ENCODE measurements around the gene PRDX2. TPM values are rescaled to one million over a fixed set of nuclear protein-coding genes. Genes with fewer than 3 reads are reported as not detected.
A peak's percentile ranks its signal among the peaks of the same experiment; 100 is the strongest.

Gene PRDX2
- total and polyA plus RNA-seq, 3 experiments from 2014 or later: 183 to 257 (median 184) TPM

GRCh38 chr19:12793290-12794195, 8.1 kb downstream of the PRDX2 start:
- DNase-seq: peak; percentile 91 to 98 (median 95)
- Mint-ChIP-seq H3K27ac (peak overlapping the region; percentile 91 to 100 (median 99)), H3K4me3 (peak overlapping the region; percentile 90 to 100 (median 96)), H3K4me1 (peaks cover 36 to 44% (median 41%) of the 10 kb centered on the region in 3 donors), H3K9me3 (peaks cover 0 to 4% (median 2%) of the 10 kb centered on the region in 5 donors), H3K36me3 (peaks cover 0 to 25% (median 4%) of the 10 kb centered on the region in 3 donors), H3K27me3 (peaks cover 0 to 31% of the 10 kb centered on the region in 2 donors)
- Histone ChIP-seq H3K27ac (ENCODE audit: low read depth, low read length) (peak overlapping the region; percentile 99), H3K27me3 (ENCODE audit: insufficient read depth, low read length, poor library complexity, severe bottlenecking) (no peaks in the 10 kb centered on the region), H3K36me3 (ENCODE audit: insufficient read depth, low read length) (peaks cover 4% of the 10 kb centered on the region), H3K4me3 (ENCODE audit: low read length) (peak overlapping the region; percentile 96), H3K9me3 (ENCODE audit: low read length) (no peaks in the 10 kb centered on the region), H3K4me1 (ENCODE audit: insufficient read depth, low read length) (peaks cover 42% of the 10 kb centered on the region)
- ChIA-PET CTCF (interaction anchor here (1.3 to 13.7 kb wide), 4 partner anchors 13 to 54 kb away, joined by 3 to 483 read pairs (median 166); partner anchors contain the start of genes HOOK2 and RNASEH2A), POLR2A (interaction anchor here (0.7 to 7.5 kb wide), 14 partner anchors 7 to 631 kb away, joined by 3 to 167 read pairs (median 4); partner anchors contain the start of genes CALR, GET3, PRDX2 and RNASEH2A)

GRCh38 chr19:12792853-12793289, 8.7 kb downstream of the PRDX2 start:
- Mint-ChIP-seq H3K27ac (peak overlapping the region; percentile 91 to 100 (median 99)), H3K36me3 (peaks cover 0 to 25% (median 3%) of the 10 kb centered on the region in 3 donors), H3K4me3 (peak overlapping the region; percentile 90 to 100 (median 96)), H3K27me3 (peaks cover 0 to 31% of the 10 kb centered on the region in 2 donors), H3K4me1 (peaks cover 36 to 51% (median 41%) of the 10 kb centered on the region in 3 donors), H3K9me3 (peaks cover 0 to 4% (median 2%) of the 10 kb centered on the region in 5 donors)
- DNase-seq: peak in 2 of 5 donors; percentile 58
- Histone ChIP-seq H3K36me3 (ENCODE audit: insufficient read depth, low read length) (peaks cover 4% of the 10 kb centered on the region), H3K4me3 (ENCODE audit: low read length) (peak overlapping the region; percentile 96), H3K27me3 (ENCODE audit: insufficient read depth, low read length, poor library complexity, severe bottlenecking) (no peaks in the 10 kb centered on the region), H3K4me1 (ENCODE audit: insufficient read depth, low read length) (peaks cover 44% of the 10 kb centered on the region), H3K27ac (ENCODE audit: low read depth, low read length) (peak overlapping the region; percentile 99), H3K9me3 (ENCODE audit: low read length) (no peaks in the 10 kb centered on the region)
- ChIA-PET CTCF (interaction anchor here (1.0 to 13.7 kb wide), 5 partner anchors 14 to 90 kb away, joined by 3 to 483 read pairs (median 5); partner anchors contain the start of genes HOOK2 and RNASEH2A), POLR2A (interaction anchor here (0.6 to 7.5 kb wide), 20 partner anchors 8 to 729 kb away, joined by 3 to 167 read pairs (median 4); partner anchors contain the start of genes CALR, GCDH, GET3 and HOOK2)

GRCh38 chr19:12792051-12792852, 9.3 kb downstream of the PRDX2 start:
- peak; percentile 63 to 85 (median 69) for DNase-seq
- ChIA-PET POLR2A (interaction anchor here (0.5 to 7.5 kb wide), 24 partner anchors 9 to 1827 kb away, joined by 3 to 167 read pairs (median 5); partner anchors contain the start of genes CALR, GCDH, GET3 and HOOK2), CTCF (interaction anchor here (0.8 to 13.7 kb wide), 7 partner anchors 14 to 185 kb away, joined by 3 to 483 read pairs (median 3); partner anchors contain the start of genes HOOK2 and RNASEH2A)
- H3K9me3 ChIP-seq (ENCODE audit: low read length): no peaks in the 10 kb centered on the region
- peaks cover 44% of the 10 kb centered on the region for H3K4me1 ChIP-seq (ENCODE audit: insufficient read depth, low read length)
- no peaks in the 10 kb centered on the region for H3K27me3 ChIP-seq (ENCODE audit: insufficient read depth, low read length, poor library complexity, severe bottlenecking)
- H3K4me3 ChIP-seq (ENCODE audit: low read length): peak overlapping the region; percentile 96
- H3K27ac Mint-ChIP-seq: peak overlapping the region; percentile 91 to 100 (median 99)
- H3K27ac ChIP-seq (ENCODE audit: low read depth, low read length): peak overlapping the region; percentile 99
- H3K4me1 Mint-ChIP-seq: peaks cover 36 to 51% (median 41%) of the 10 kb centered on the region in 3 donors
- H3K36me3 ChIP-seq (ENCODE audit: insufficient read depth, low read length): peaks cover 4% of the 10 kb centered on the region
- peaks cover 0 to 25% (median 3%) of the 10 kb centered on the region in 3 donors for H3K36me3 Mint-ChIP-seq
- peak overlapping the region; percentile 90 to 100 (median 96) for H3K4me3 Mint-ChIP-seq
- H3K9me3 Mint-ChIP-seq: peaks cover 0 to 4% (median 2%) of the 10 kb centered on the region in 5 donors
- peaks cover 0 to 31% of the 10 kb centered on the region in 2 donors for H3K27me3 Mint-ChIP-seq

- no peaks in the 10 kb centered on the region for H3K9me3 ChIP-seq (ENCODE audit: low read length)
- peak within 1 kb of the TSS; percentile 96 for H3K4me3 ChIP-seq (ENCODE audit: low read length)
- no peaks in the 10 kb centered on the region for H3K27me3 ChIP-seq (ENCODE audit: insufficient read depth, low read length, poor library complexity, severe bottlenecking)
- peak within 1 kb of the TSS; percentile 99 for H3K27ac ChIP-seq (ENCODE audit: low read depth, low read length)
- ChIA-PET POLR2A (interaction anchor here (0.5 to 7.5 kb wide), 19 partner anchors 9 to 1827 kb away, joined by 3 to 167 read pairs (median 5); partner anchors contain the start of genes GCDH, HOOK2, RNASEH2A and SYCE2), CTCF (interaction anchor here (0.8 to 13.7 kb wide), 6 partner anchors 14 to 185 kb away, joined by 3 to 483 read pairs (median 3); partner anchors contain the start of gene HOOK2)
- Mint-ChIP-seq H3K27ac (peak within 1 kb of the TSS; percentile 91 to 100 (median 99)), H3K4me1 (peaks cover 35 to 50% (median 38%) of the 10 kb centered on the region in 3 donors), H3K36me3 (peaks cover 0 to 23% (median 2%) of the 10 kb centered on the region in 3 donors), H3K4me3 (peak within 1 kb of the TSS; percentile 90 to 100 (median 96)), H3K9me3 (peaks cover 0 to 4% (median 2%) of the 10 kb centered on the region in 5 donors), H3K27me3 (peaks cover 0 to 31% of the 10 kb centered on the region in 2 donors)
- peaks cover 4% of the 10 kb centered on the region for H3K36me3 ChIP-seq (ENCODE audit: insufficient read depth, low read length)
- peaks cover 38% of the 10 kb centered on the region for H3K4me1 ChIP-seq (ENCODE audit: insufficient read depth, low read length)
- DNase-seq: peak; percentile 94 to 99 (median 98)
Measured at GRCh38 chr19:12791345-12792050, 10.1 kb downstream of the PRDX2 start, which contains the start of gene JUNB. Gene JUNB, plus strand, starts transcription at chr19:12791486. Its CDS starts 286 bp downstream, at chr19:12791772.

- no peak for DNase-seq
- Mint-ChIP-seq H3K27me3 (peaks cover 0 to 30% of the 10 kb centered on the region in 2 donors), H3K27ac (peak overlapping the region; percentile 91 to 100 (median 99)), H3K4me3 (peak overlapping the region; percentile 90 to 100 (median 96)), H3K36me3 (peaks cover 0 to 22% (median 2%) of the 10 kb centered on the region in 3 donors), H3K4me1 (peaks cover 28 to 43% (median 31%) of the 10 kb centered on the region in 3 donors), H3K9me3 (peaks cover 0 to 4% (median 2%) of the 10 kb centered on the region in 5 donors)
- Histone ChIP-seq H3K9me3 (ENCODE audit: low read length) (no peaks in the 10 kb centered on the region), H3K27ac (ENCODE audit: low read depth, low read length) (peak overlapping the region; percentile 99), H3K27me3 (ENCODE audit: insufficient read depth, low read length, poor library complexity, severe bottlenecking) (no peaks in the 10 kb centered on the region), H3K4me3 (ENCODE audit: low read length) (peak overlapping the region; percentile 92), H3K36me3 (ENCODE audit: insufficient read depth, low read length) (peaks cover 4% of the 10 kb centered on the region), H3K4me1 (ENCODE audit: insufficient read depth, low read length) (peaks cover 38% of the 10 kb centered on the region)
- ChIA-PET CTCF (interaction anchor here (0.8 to 13.7 kb wide), 5 partner anchors 14 to 186 kb away, joined by 3 to 483 read pairs (median 3); partner anchors contain the start of gene HOOK2), POLR2A (interaction anchor here (0.5 to 7.5 kb wide), 15 partner anchors 8 to 1046 kb away, joined by 3 to 167 read pairs (median 5); partner anchors contain the start of genes GCDH, HOOK2, RNASEH2A and SYCE2)
Measured at GRCh38 chr19:12790628-12791344, 10.8 kb downstream of the PRDX2 start.

Measured in CD8-positive, alpha-beta memory T cell (primary cell).